ENCODE data around the gene INTS11.

GRCh38 chr1:1370771-1371300, 46.4 kb upstream of the INTS11 start:
- TF ChIP-seq, protein P1, sequence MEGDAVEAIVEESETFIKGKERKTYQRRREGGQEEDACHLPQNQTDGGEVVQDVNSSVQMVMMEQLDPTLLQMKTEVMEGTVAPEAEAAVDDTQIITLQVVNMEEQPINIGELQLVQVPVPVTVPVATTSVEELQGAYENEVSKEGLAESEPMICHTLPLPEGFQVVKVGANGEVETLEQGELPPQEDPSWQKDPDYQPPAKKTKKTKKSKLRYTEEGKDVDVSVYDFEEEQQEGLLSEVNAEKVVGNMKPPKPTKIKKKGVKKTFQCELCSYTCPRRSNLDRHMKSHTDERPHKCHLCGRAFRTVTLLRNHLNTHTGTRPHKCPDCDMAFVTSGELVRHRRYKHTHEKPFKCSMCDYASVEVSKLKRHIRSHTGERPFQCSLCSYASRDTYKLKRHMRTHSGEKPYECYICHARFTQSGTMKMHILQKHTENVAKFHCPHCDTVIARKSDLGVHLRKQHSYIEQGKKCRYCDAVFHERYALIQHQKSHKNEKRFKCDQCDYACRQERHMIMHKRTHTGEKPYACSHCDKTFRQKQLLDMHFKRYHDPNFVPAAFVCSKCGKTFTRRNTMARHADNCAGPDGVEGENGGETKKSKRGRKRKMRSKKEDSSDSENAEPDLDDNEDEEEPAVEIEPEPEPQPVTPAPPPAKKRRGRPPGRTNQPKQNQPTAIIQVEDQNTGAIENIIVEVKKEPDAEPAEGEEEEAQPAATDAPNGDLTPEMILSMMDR (IDR thresholded peaks at IDR 0.05), result no peak
- no peak for TF ChIP-seq POLR2A (IDR thresholded peaks at IDR 0.05)

All from right lobe of liver (tissue), 4 donors.